Spinal cord (tissue), 10 donors: ENCODE data around the gene MAP3K6. TPM values are rescaled to one million over a fixed set of nuclear protein-coding genes. Genes with fewer than 3 reads are reported as not detected.
A peak's percentile ranks its signal among the peaks of the same experiment; 100 is the strongest.
"Not testable (repeated sequence)": the region's sequence is repeated elsewhere in the genome, so short reads cannot be mapped to it uniquely, and the experiment has no call there.

ENCODE experiments used
- DNase-seq, 6 donors: peaks; one replicate each; pipeline versions ENCODE4 v3.0.0 to v3.0.0-alpha.2; 2013 to 2015; ENCODE audit warnings: low spot score in 6 of 6, low read depth in 4 of 6
- H3K27ac ChIP-seq: one replicate; pipeline ENCODE4 v1.5.1; 2013; ENCODE audit warnings: low read depth, low read length, control low read depth
- H3K27me3 ChIP-seq: one replicate; pipeline ENCODE4 v1.6.1; 2013; ENCODE audit warnings: low read length; ENCODE audit not compliant: control insufficient read depth, insufficient read depth
- H3K36me3 ChIP-seq: one replicate; pipeline ENCODE4 v1.6.1; 2013; ENCODE audit warnings: low read length; ENCODE audit not compliant: control insufficient read depth, insufficient read depth
- H3K4me1 ChIP-seq: one replicate; pipeline ENCODE4 v1.6.1; 2013; ENCODE audit warnings: low read length; ENCODE audit not compliant: control insufficient read depth, insufficient read depth
- H3K4me3 ChIP-seq: one replicate; pipeline ENCODE4 v1.5.1; 2013; ENCODE audit warnings: low read depth, low read length, control low read depth
- H3K9me3 ChIP-seq: one replicate; pipeline ENCODE4 v1.6.1; 2013; ENCODE audit warnings: low read length; ENCODE audit not compliant: control insufficient read depth, insufficient read depth
- WGBS: methylation state at CpG from one replicate; pipeline ENCODE4 v1.1.5; 2013; ENCODE audit warnings: missing lambda C conversion rate; ENCODE audit not compliant: insufficient coverage; 5-methylcytosine and 5-hydroxymethylcytosine counted together
- long read RNA-seq, 4 donors: transcript quantifications; one replicate each; lab custom pipeline, GENCODE V29; 2026
- polyA plus RNA-seq, 2 donors: library from polyadenylated mRNA; unstranded; fragments of 120-200 nt; gene quantifications; one replicate each; pipeline ENCODE4 v1.2.1, GENCODE V29; 2013; ENCODE audit not compliant: insufficient read length in 2 of 2
- total RNA-seq, 2 donors: library from RNA; depleted of rRNA in 1 of 2; stranded (reverse); fragments of 120-200 nt in 1 of 2; fragments of >200 nt in 1 of 2; gene quantifications; one replicate each; pipeline versions ENCODE4 v1.2.3 to v1.2.4, GENCODE V29; 2013 to 2014
- donor health status: healthy.

The MAP3K6 gene
- total RNA-seq: 10 to 100 TPM in 1 of 2 donors, 1 to 10 TPM in 1; 5.8 to 21.7 TPM
- polyA plus RNA-seq: 10 to 100 TPM in 1 of 2 donors, 1 to 10 TPM in 1; 7.3 to 12.9 TPM
- long read RNA-seq, donor 1, full-length matches to known transcripts: 3 of 3 reads
- long read RNA-seq, donor 1, partial matches to known transcripts: 0 of 3 reads
- long read RNA-seq, donor 1, other reads (novel, unspliced or antisense): 0 of 3 reads
- long read RNA-seq, donor 2: 0 reads
- long read RNA-seq, donor 3: 0 reads
- long read RNA-seq, donor 4, partial matches to known transcripts: 0 of 1 reads
- long read RNA-seq, donor 4, other reads (novel, unspliced or antisense): 0 of 1 reads

- under 1% methylated on average over 67 of the region's 67 CpGs for WGBS
- DNase-seq: peak in 3 of 6 donors; percentile 19 to 75 (median 31)
- H3K36me3 ChIP-seq: peaks cover 5% of the 10 kb centered on the region
These were observed at the start of gene MAP3K6 for GRCh38 chr1:27366411-27367159. MAP3K6 (minus strand) TSS chr1:27366961; CDS start chr1:27366597, 364 bp downstream.

GRCh38 chr1:27414091-27414490 is 47.3 kb upstream of the MAP3K6 start:
- Histone ChIP-seq H3K4me1 (peaks cover 20% of the 10 kb centered on the region), H3K36me3 (peaks cover 55% of the 10 kb centered on the region), H3K27me3 (no peaks in the 10 kb centered on the region), H3K27ac (peak overlapping the region; percentile 69), H3K9me3 (no peaks in the 10 kb centered on the region), H3K4me3 (no peak overlapping the region)
- no CpG with 5 or more reads among the region's 1 CpG for WGBS
- peak in 5 of 6 donors; percentile 62 to 88 (median 76) for DNase-seq

More at GRCh38 chr1:27366411-27367159, at the start of gene MAP3K6:
- H3K27ac ChIP-seq: peak within 1 kb of the TSS; percentile 96
- no peaks in the 10 kb centered on the region for H3K9me3 ChIP-seq
- peak within 1 kb of the TSS; percentile 72 for H3K4me3 ChIP-seq
- peaks cover 25% of the 10 kb centered on the region for H3K4me1 ChIP-seq
- peaks cover 13% of the 10 kb centered on the region for H3K27me3 ChIP-seq

GRCh38 chr1:27413004-27413403 is 46.2 kb upstream of the MAP3K6 start:
- peaks cover 15% of the 10 kb centered on the region for H3K4me1 ChIP-seq
- H3K9me3 ChIP-seq: no peaks in the 10 kb centered on the region
- WGBS: 74% methylated on average over 2 of the region's 4 CpGs
- DNase-seq: no peak
- H3K36me3 ChIP-seq: peaks cover 65% of the 10 kb centered on the region
- H3K4me3 ChIP-seq: no peak overlapping the region
- no peaks in the 10 kb centered on the region for H3K27me3 ChIP-seq
- peak overlapping the region; percentile 69 for H3K27ac ChIP-seq

GRCh38 chr1:27412502-27412901 is 45.7 kb upstream of the MAP3K6 start:
- H3K4me1 ChIP-seq: peaks cover 12% of the 10 kb centered on the region
- no peak overlapping the region for H3K4me3 ChIP-seq
- H3K27ac ChIP-seq: peak overlapping the region; percentile 69
- WGBS: 100% methylated on average over 1 of the region's 4 CpGs
- no peaks in the 10 kb centered on the region for H3K9me3 ChIP-seq
- H3K36me3 ChIP-seq: peaks cover 67% of the 10 kb centered on the region
- H3K27me3 ChIP-seq: no peaks in the 10 kb centered on the region
- no peak for DNase-seq

- Histone ChIP-seq H3K9me3 (no peaks in the 10 kb centered on the region), H3K27ac (no peak overlapping the region), H3K4me3 (no peak overlapping the region), H3K27me3 (no peaks in the 10 kb centered on the region), H3K36me3 (peaks cover 65% of the 10 kb centered on the region), H3K4me1 (peaks cover 30% of the 10 kb centered on the region)
- no peak for DNase-seq
- 100% methylated on average over 1 of the region's 2 CpGs for WGBS
These were observed 43.9 kb upstream of the MAP3K6 start for GRCh38 chr1:27410709-27411108.

- Histone ChIP-seq H3K9me3 (no peaks in the 10 kb centered on the region), H3K27me3 (no peaks in the 10 kb centered on the region), H3K27ac (no peak overlapping the region), H3K4me1 (peaks cover 37% of the 10 kb centered on the region), H3K36me3 (peaks cover 69% of the 10 kb centered on the region), H3K4me3 (no peak overlapping the region)
- no peak for DNase-seq
- 89% methylated on average over 10 of the region's 11 CpGs for WGBS
These were observed 42.9 kb upstream of the MAP3K6 start for GRCh38 chr1:27409669-27410068.

GRCh38 chr1:27408151-27408550 is 41.4 kb upstream of the MAP3K6 start:
- Histone ChIP-seq H3K4me3 (no peak overlapping the region), H3K36me3 (peaks cover 65% of the 10 kb centered on the region), H3K27ac (no peak overlapping the region), H3K27me3 (no peaks in the 10 kb centered on the region), H3K9me3 (no peaks in the 10 kb centered on the region), H3K4me1 (peaks cover 45% of the 10 kb centered on the region)
- no peak for DNase-seq
- 92% methylated on average over 8 of the region's 9 CpGs for WGBS

- WGBS: 56% methylated on average over 2 of the region's 2 CpGs
- not testable (repeated sequence) for H3K27me3 ChIP-seq, DNase-seq, H3K4me3 ChIP-seq, H3K9me3 ChIP-seq
- Histone ChIP-seq H3K27ac (peak overlapping the region; percentile 90), H3K4me1 (peaks cover 55% of the 10 kb centered on the region), H3K36me3 (peaks cover 56% of the 10 kb centered on the region)
These were observed 40.0 kb upstream of the MAP3K6 start for GRCh38 chr1:27406791-27407190.

GRCh38 chr1:27406362-27406680 is 39.6 kb upstream of the MAP3K6 start:
- H3K9me3 ChIP-seq: no peaks in the 10 kb centered on the region
- DNase-seq: peak in 2 of 6 donors; percentile 45 to 62
- H3K27me3 ChIP-seq: no peaks in the 10 kb centered on the region
- peaks cover 60% of the 10 kb centered on the region for H3K4me1 ChIP-seq
- peaks cover 51% of the 10 kb centered on the region for H3K36me3 ChIP-seq
- 11% methylated on average over 2 of the region's 4 CpGs for WGBS
- H3K4me3 ChIP-seq: no peak overlapping the region
- peak overlapping the region; percentile 90 for H3K27ac ChIP-seq
